HL-60 (cell line): ENCODE measurements around the gene ACAD9.

Source experiments
- DNase-seq, 2 experiments: peaks; one replicate each; pipeline ENCODE4 v3.0.0-alpha.2; 2010 to 2020; ENCODE audit warnings: low read depth in 1 of 2, low spot score in 1 of 2
- H3K27ac ChIP-seq: fragments of 250-450 bp; sonication (Bioruptor Pico); replicated peaks from 2 replicates; pipeline ENCODE4 v1.5.1; 2020; ENCODE audit warnings: mild to moderate bottlenecking, moderate library complexity
- H3K27me3 ChIP-seq: fragments of 250-450 bp; sonication (Bioruptor Pico); 2 replicates; pipeline ENCODE4 v1.5.1; 2021; ENCODE audit warnings: mild to moderate bottlenecking, moderate library complexity; ENCODE audit not compliant: insufficient read depth, poor library complexity, severe bottlenecking
- H3K4me3 ChIP-seq: replicated peaks from 2 replicates; pipeline ENCODE4 v1.5.1; 2011; ENCODE audit warnings: mild to moderate bottlenecking, control low read depth, low read length; ENCODE audit not compliant: insufficient read depth
- CTCF ChIP-seq: IDR thresholded peaks from one replicate; pipeline ENCODE4 v1.5.1; 2011; ENCODE audit warnings: low read length, control low read depth, inconsistent platforms; ENCODE audit not compliant: insufficient read depth
- GABPA ChIP-seq: IDR thresholded peaks from 2 replicates; pipeline ENCODE4 v1.6.1; 2012; ENCODE audit warnings: low read depth
- POLR2AphosphoS5 ChIP-seq: IDR thresholded peaks from 2 replicates; pipeline ENCODE4 v1.6.1; 2012; ENCODE audit warnings: low read depth
- REST ChIP-seq: IDR thresholded peaks from 2 replicates; pipeline ENCODE4 v1.6.1; 2012; ENCODE audit warnings: low read depth; ENCODE audit not compliant: insufficient replicate concordance
- SPI1 ChIP-seq: IDR thresholded peaks from 2 replicates; pipeline ENCODE4 v1.6.1; 2012; ENCODE audit warnings: low read depth, mild to moderate bottlenecking, borderline replicate concordance

Gene ACAD9

GRCh38 chr3:128936341-128936740, 56.9 kb downstream of the ACAD9 start:
- DNase-seq: no peak
- no peak for TF ChIP-seq POLR2AphosphoS5
- no peak for TF ChIP-seq SPI1
- no peak for TF ChIP-seq CTCF
- no peak for TF ChIP-seq GABPA
- no peak for TF ChIP-seq REST
- no peak overlapping the region for H3K27ac ChIP-seq
- no peaks in the 10 kb centered on the region for H3K27me3 ChIP-seq
- H3K4me3 ChIP-seq: no peak overlapping the region

GRCh38 chr3:128940252-128940651, 60.8 kb downstream of the ACAD9 start:
- DNase-seq: no peak
- H3K4me3 ChIP-seq: no peak overlapping the region
- H3K27ac ChIP-seq: no peak overlapping the region
- no peak for TF ChIP-seq GABPA
- no peak for TF ChIP-seq CTCF
- TF ChIP-seq REST: no peak
- TF ChIP-seq POLR2AphosphoS5: no peak
- TF ChIP-seq SPI1: no peak
- no peaks in the 10 kb centered on the region for H3K27me3 ChIP-seq

GRCh38 chr3:128942161-128942952, 62.9 kb downstream of the ACAD9 start:
- Histone ChIP-seq H3K4me3 (no peak overlapping the region), H3K27ac (no peak overlapping the region), H3K27me3 (no peaks in the 10 kb centered on the region)
- TF ChIP-seq GABPA (no peak), SPI1 (no peak), REST (no peak), CTCF (no peak), POLR2AphosphoS5 (no peak)
- no peak for DNase-seq
